Posterior cingulate gyrus (tissue), 11 donors: ENCODE results near the gene NAA38.
A peak's percentile ranks its signal among the peaks of the same experiment; 100 is the strongest.
"Not testable (repeated sequence)": the region's sequence is repeated elsewhere in the genome, so short reads cannot be mapped to it uniquely, and the experiment has no call there.

Experiments
- DNase-seq, 10 donors: peaks; one replicate each; pipeline versions ENCODE4 v3.0.0 to v3.0.0-alpha.2; 2020 to 2021; ENCODE audit warnings: mixed read lengths in 3 of 10
- intact Hi-C: fragments of 100-400 bp; cut with DNase I; formaldehyde crosslinking; loops from one replicate; pipeline ENCODE4 v1.15.1; 2023

Gene NAA38

GRCh38 chr17:7882629-7883028 lies 25.3 kb upstream of the NAA38 start:
- intact Hi-C loops, result no loop called here
- DNase-seq, result no peak

GRCh38 chr17:7882068-7882467 lies 24.7 kb upstream of the NAA38 start:
- no peak for DNase-seq
- intact Hi-C loops, result no loop called here

DNA sequence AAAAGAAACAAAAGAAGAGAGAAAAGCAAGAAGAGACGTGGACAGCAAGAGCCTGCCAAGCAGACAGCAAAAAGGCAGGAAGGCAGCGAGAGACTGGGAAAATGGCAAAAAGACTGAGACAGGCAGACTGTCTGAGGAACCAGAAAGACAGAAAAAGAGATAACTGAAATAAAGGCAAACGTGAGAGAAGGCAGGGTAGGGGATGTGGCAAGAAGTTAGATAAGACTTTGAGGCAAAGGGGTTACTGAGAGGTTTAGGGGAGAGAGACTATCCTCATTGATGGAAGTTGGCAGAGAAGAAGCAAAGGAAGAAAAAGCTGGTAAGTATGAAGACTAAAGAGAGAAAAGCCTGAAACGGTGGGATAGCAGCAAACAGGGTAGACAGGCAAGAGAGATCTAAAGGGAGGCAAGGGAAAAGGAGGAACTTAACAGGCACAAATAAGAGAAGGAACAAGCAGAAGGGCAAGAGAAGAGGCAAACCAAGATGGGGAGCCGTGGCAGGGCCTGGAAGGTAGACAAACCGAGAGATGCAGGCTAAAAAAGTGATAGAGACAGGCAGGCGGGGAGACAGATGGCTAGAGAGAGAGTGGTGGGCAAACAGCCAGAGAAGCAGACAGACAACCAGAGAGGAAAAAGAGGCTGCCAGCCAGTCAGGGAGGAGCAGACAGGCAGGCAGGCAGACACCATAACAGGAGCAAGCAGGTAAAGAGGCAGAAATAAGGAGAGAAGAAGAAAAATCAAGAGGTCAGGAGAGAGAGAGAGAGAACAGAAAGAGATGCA lies 24.1 kb upstream of the NAA38 start:
- intact Hi-C loops, result no loop called here
- DNase-seq, result peak in 8 of 10 donors; percentile 19 to 90 (median 52)

GRCh38 chr17:7880076-7880868 lies 22.9 kb upstream of the NAA38 start:
- intact Hi-C loops, result no loop called here
- no peak for DNase-seq

GRCh38 chr17:7878234-7878633 lies 20.9 kb upstream of the NAA38 start:
- no peak for DNase-seq

GRCh38 chr17:7875804-7876370 lies 18.5 kb upstream of the NAA38 start:
- intact Hi-C loops, result no loop called here
- no peak for DNase-seq

More at GRCh38 chr17:7878234-7878633, 20.9 kb upstream of the NAA38 start:
- intact Hi-C loops, result no loop called here

GRCh38 chr17:7873051-7873450 lies 15.7 kb upstream of the NAA38 start:
- no peak for DNase-seq
- intact Hi-C loops, result no loop called here

- intact Hi-C loops, result loop anchor here (5.0 kb wide), 1 partner anchor 189 kb away; no protein-coding TSS in a partner anchor
- no peak for DNase-seq
Measured at GRCh38 chr17:7867881-7868329, 10.5 kb upstream of the NAA38 start.

DNA sequence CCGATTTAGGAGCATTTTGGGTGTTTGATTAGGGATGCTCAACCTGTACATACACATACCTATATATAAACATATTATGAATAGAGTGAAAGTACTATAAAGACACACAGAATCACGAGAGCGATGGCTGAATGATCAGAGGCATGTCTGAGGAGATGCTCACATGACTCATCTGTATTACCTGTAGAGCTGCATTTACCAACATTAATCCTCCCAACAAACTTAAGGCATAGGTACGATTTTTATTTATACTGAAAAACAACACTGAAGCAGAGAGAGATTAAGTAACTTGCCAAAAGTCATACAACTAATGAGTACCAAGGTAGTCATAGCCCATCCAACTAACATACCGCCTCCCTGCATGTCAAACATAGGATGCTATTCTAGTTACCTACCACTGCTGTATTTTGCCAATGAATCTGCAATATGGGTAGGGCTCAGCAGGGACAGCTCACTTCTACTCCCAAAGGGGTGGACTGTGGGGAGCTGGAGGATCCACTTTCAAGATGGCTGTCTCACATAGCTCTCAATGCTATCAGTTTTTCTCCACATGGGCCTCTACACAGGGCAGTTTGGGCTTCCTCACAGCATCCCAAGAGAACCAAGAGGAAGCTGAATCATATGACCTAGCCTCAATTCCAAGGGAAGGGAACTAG lies 7.8 kb upstream of the NAA38 start:
- DNase-seq, result no peak
- intact Hi-C loops, result loop anchor here (5.0 kb wide), 1 partner anchor 192 kb away; no protein-coding TSS in a partner anchor

GRCh38 chr17:7864384-7864783 lies 7.0 kb upstream of the NAA38 start:
- intact Hi-C loops, DNase-seq: not testable (repeated sequence)

- intact Hi-C loops, result loop anchor here (2.0 kb wide), 2 partner anchors 36 to 126 kb away; no protein-coding TSS in a partner anchor
- peak in 4 of 10 donors; percentile 50 to 65 (median 60) for DNase-seq
Measured at GRCh38 chr17:7862692-7863437, 5.5 kb upstream of the NAA38 start.

- intact Hi-C loops, result no loop called here
Measured at GRCh38 chr17:7859028-7859427, 1.7 kb upstream of the NAA38 start.

GRCh38 chr17:7858522-7858810 lies 1.1 kb upstream of the NAA38 start:
- intact Hi-C loops, result loop anchor here (1.0 kb wide), 1 partner anchor 183 kb away; no protein-coding TSS in a partner anchor
- DNase-seq, result peak in 4 of 10 donors; percentile 32 to 90 (median 85)

More at GRCh38 chr17:7859028-7859427, 1.7 kb upstream of the NAA38 start:
- DNase-seq, result no peak

DNA sequence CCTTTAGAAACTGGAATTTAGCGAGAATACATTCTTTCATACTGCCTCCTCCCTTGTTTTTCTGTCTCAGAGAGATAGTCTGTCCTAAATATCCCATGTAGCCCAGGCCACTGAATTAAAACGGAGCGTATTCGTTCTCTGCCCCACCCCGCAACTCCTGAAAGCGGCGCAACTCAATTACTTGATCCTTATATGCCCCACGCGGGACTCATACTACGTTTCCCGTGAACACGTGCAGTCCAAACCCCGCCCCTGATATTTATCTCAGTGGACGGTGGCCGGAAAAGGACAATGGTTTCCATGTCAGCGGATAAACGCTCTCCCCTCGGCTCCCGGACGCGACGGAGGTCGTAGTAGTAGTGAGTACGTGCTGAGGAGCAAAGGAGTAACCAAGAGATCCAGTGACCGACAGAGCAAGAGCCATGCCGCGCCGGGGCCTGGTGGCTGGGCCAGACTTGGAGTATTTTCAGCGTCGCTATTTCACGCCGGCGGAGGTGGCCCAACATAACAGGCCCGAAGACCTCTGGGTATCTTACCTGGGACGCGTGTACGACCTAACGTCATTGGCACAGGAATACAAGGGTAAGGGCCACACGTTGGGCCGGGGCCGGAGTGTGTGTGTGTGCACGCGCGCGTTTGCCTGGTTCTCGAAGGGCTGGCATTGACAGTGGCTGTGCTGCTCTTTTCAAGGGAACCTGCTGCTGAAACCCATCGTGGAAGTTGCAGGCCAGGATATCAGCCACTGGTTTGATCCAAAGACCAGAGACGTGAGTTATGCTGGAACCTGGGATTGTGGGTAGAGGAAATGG lies 558 bp upstream of the NAA38 start, which contains the start of gene CYB5D1:
Gene CYB5D1 (plus strand): TSS at position 291 of the 809 bp plus-strand sequence. CDS start 132 bp downstream, at position 423.
- intact Hi-C loops, result loop anchor here (1.0 kb wide), 2 partner anchors 57 to 183 kb away; no protein-coding TSS in a partner anchor
- peak; percentile 84 to 98 (median 92) for DNase-seq

DNA sequence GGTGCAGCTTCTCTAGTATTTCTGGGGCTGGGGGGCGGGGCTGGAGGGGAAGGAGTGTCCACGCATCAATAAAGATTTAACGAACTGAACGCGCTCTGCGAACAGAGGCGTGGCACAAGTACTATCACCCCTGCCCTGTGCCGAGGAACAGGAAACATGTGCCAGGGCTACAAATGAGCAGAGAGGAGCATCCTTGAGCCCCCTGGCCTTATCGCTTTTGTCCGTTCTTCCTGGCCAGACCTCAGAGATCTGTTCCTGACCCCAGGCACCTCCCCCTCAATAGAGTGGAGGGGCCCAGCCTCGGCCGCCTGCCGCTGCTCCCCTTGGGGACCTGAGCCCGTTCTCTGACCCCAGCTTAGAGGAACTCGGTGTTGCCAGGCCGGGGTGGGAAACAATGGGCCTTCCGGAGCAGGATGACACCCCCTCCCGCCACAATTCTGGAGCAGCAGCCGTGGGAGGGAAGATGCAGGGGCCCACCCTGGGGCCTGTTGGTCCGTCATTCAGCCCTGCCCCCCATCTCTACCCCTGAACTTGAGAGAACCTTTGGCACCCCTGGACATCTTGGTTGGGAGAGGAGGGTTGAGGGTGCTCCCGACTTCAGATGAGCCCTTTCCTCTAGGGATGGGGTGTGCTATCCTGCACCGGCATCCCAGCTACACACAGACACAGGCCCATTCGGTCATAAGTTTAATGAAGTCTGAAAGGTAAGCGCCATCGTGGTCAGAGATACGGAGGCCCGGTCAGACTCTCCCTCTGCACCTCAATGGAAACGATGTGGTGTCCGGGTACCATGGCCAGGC lies 1.1 kb downstream of the NAA38 start:
- DNase-seq, result peak in 2 of 10 donors; percentile 62 to 68
- intact Hi-C loops, result no loop called here

DNA sequence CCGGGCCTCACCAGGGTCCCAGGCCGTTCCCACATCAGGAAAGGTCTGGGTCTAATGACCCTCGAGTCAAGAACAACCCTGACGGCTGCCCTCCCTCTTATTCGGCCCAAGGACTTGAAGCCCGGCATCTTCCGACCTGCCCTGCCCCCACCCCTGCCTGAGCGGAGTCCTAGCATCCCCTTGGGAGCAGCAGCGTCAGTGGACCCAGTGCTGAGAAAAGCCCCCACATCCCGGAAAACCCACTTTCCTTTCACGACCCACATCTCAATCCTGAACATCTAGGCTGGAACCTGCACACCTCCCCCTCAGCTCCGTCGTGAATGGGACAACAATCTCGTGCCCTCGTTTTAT lies 1.7 kb downstream of the NAA38 start:
- peak in 1 of 10 donors; percentile 84 for DNase-seq
- intact Hi-C loops, result no loop called here

GRCh38 chr17:7854851-7855659 lies 2.3 kb downstream of the NAA38 start, which contains the start of gene TMEM88:
TSS of gene TMEM88 (plus strand) at chr17:7855066. CDS start at chr17:7855075, 9 bp downstream.
- intact Hi-C loops, result no loop called here

More at GRCh38 chr17:7854851-7855659, 2.3 kb downstream of the NAA38 start, which contains the start of gene TMEM88:
- peak in 2 of 10 donors; percentile 79 to 83 for DNase-seq
